ENCODE results near the gene KLF7. TPM values are rescaled to one million over a fixed set of nuclear protein-coding genes. Genes with fewer than 3 reads are reported as not detected.

Gene KLF7
- total RNA-seq, result 10 to 100 TPM; 22.1 to 31.8 TPM
- long read RNA-seq, full-length matches to known transcripts, result 7 of 18 reads
- long read RNA-seq, partial matches to known transcripts, result 9 of 18 reads
- long read RNA-seq, other reads (novel, unspliced or antisense), result 2 of 18 reads

- ATAC-seq, result peak; percentile 8 to 15
- peak; percentile 58 for DNase-seq
- intact Hi-C loops (cut with DNase I), result loop anchor here (5.0 to 10.0 kb wide), 4 partner anchors 62 to 309 kb away; no protein-coding TSS in a partner anchor
These were observed at the start of gene KLF7 for GRCh38 chr2:207165121-207166038. KLF7 (minus strand) TSS chr2:207165948; CDS start chr2:207165568, 380 bp downstream.

GRCh38 chr2:207215308-207215707 is 49.6 kb upstream of the KLF7 start:
- ATAC-seq, result no peak
- intact Hi-C loops (cut with DNase I), result no loop called here
- no peak for DNase-seq

GRCh38 chr2:207214446-207214845 is 48.7 kb upstream of the KLF7 start:
- ATAC-seq, result no peak
- DNase-seq, result no peak
- intact Hi-C loops (cut with DNase I), result no loop called here

- ATAC-seq (no peak), DNase-seq (no peak)
- intact Hi-C loops (cut with DNase I), result no loop called here
These were observed 40.3 kb upstream of the KLF7 start for GRCh38 chr2:207206011-207206410.

- ATAC-seq (no peak), DNase-seq (no peak)
- intact Hi-C loops (cut with DNase I), result no loop called here
These were observed 39.6 kb upstream of the KLF7 start for GRCh38 chr2:207205173-207205957.

- ATAC-seq, result no peak
- DNase-seq, result no peak
- intact Hi-C loops (cut with DNase I), result no loop called here
These were observed 37.3 kb upstream of the KLF7 start for GRCh38 chr2:207203056-207203455.

- ATAC-seq (peak in 1 of 2 donors; percentile 37), DNase-seq (no peak)
- intact Hi-C loops (cut with DNase I), result no loop called here
These were observed 36.9 kb upstream of the KLF7 start for GRCh38 chr2:207202645-207203044.

GRCh38 chr2:207201416-207201815 is 35.7 kb upstream of the KLF7 start:
- DNase-seq (no peak), ATAC-seq (no peak)
- intact Hi-C loops (cut with DNase I), result no loop called here

- DNase-seq (no peak), ATAC-seq (no peak)
- intact Hi-C loops (cut with DNase I), result no loop called here
These were observed 34.4 kb upstream of the KLF7 start for GRCh38 chr2:207200136-207200535.

- ATAC-seq (no peak), DNase-seq (no peak)
- intact Hi-C loops (cut with DNase I), result no loop called here
These were observed 28.3 kb upstream of the KLF7 start for GRCh38 chr2:207194028-207194427.

GRCh38 chr2:207188626-207189419 is 23.1 kb upstream of the KLF7 start:
- DNase-seq (no peak), ATAC-seq (no peak)
- intact Hi-C loops (cut with DNase I), result no loop called here

- intact Hi-C loops (cut with DNase I), result no loop called here
- DNase-seq (no peak), ATAC-seq (no peak)
These were observed 19.6 kb upstream of the KLF7 start for GRCh38 chr2:207185372-207185771.

GRCh38 chr2:207184768-207185167 is 19.0 kb upstream of the KLF7 start:
- intact Hi-C loops (cut with DNase I), result no loop called here
- ATAC-seq, result no peak
- DNase-seq, result no peak

- intact Hi-C loops (cut with DNase I), result no loop called here
- ATAC-seq (no peak), DNase-seq (no peak)
These were observed 18.6 kb upstream of the KLF7 start for GRCh38 chr2:207184348-207184747.

- intact Hi-C loops (cut with DNase I), result no loop called here
- ATAC-seq, result no peak
These were observed 17.8 kb upstream of the KLF7 start for GRCh38 chr2:207183506-207183905.

GRCh38 chr2:207182911-207183310 is 17.2 kb upstream of the KLF7 start:
- intact Hi-C loops (cut with DNase I), result no loop called here
- no peak for ATAC-seq
- no peak for DNase-seq

More at GRCh38 chr2:207183506-207183905, 17.8 kb upstream of the KLF7 start:
- no peak for DNase-seq

- ATAC-seq (no peak), DNase-seq (no peak)
- intact Hi-C loops (cut with DNase I), result no loop called here
These were observed 16.0 kb upstream of the KLF7 start for GRCh38 chr2:207181526-207182274.

GRCh38 chr2:207180741-207181140 is 15.0 kb upstream of the KLF7 start:
- no peak for DNase-seq
- no peak for ATAC-seq
- intact Hi-C loops (cut with DNase I), result no loop called here

All from left cardiac atrium (tissue), 4 donors.